ENCODE data around the gene NLRP3. TPM values are rescaled to one million over a fixed set of nuclear protein-coding genes. Genes with fewer than 3 reads are reported as not detected.

The NLRP3 gene
- total RNA-seq, 4 donors from 2014 or later, result 0.29 to 0.56 (median 0.47) TPM

DNA sequence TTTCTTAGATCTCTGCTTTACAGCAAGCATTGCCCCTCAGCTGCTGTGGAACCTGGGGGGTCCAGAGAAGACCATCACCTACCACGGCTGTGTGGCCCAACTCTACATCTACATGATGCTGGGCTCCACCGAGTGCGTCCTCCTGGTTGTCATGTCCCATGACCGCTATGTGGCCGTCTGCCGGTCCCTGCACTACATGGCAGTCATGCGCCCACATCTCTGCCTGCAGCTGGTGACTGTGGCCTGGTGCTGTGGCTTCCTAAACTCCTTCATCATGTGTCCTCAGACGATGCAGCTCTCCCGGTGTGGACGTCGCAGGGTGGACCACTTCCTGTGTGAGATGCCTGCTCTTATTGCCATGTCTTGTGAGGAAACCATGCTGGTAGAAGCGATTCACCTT, 75.4 kb downstream of the NLRP3 start:
- Histone ChIP-seq H3K27ac (no peak overlapping the region), H3K4me1 (no peaks in the 10 kb centered on the region), H3K27me3 (peaks cover 0 to 3% (median 0%) of the 10 kb centered on the region in 3 donors), H3K4me3 (no peak overlapping the region), H3K36me3 (no peaks in the 10 kb centered on the region), H3K9me3 (no peaks in the 10 kb centered on the region)
- DNase-seq, result no peak
- no peak for ATAC-seq
- no peak for TF ChIP-seq POLR2A (IDR thresholded peaks at IDR 0.05)
- TF ChIP-seq, protein P1, sequence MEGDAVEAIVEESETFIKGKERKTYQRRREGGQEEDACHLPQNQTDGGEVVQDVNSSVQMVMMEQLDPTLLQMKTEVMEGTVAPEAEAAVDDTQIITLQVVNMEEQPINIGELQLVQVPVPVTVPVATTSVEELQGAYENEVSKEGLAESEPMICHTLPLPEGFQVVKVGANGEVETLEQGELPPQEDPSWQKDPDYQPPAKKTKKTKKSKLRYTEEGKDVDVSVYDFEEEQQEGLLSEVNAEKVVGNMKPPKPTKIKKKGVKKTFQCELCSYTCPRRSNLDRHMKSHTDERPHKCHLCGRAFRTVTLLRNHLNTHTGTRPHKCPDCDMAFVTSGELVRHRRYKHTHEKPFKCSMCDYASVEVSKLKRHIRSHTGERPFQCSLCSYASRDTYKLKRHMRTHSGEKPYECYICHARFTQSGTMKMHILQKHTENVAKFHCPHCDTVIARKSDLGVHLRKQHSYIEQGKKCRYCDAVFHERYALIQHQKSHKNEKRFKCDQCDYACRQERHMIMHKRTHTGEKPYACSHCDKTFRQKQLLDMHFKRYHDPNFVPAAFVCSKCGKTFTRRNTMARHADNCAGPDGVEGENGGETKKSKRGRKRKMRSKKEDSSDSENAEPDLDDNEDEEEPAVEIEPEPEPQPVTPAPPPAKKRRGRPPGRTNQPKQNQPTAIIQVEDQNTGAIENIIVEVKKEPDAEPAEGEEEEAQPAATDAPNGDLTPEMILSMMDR (IDR thresholded peaks at IDR 0.05 in 4 of 5, conservative IDR thresholded peaks at IDR 0.05 in 1 of 5), result no peak
- intact Hi-C loops (cut with DNase I; ENCODE audit: low total_unique reads) (no loop called here), in situ Hi-C loops (cut with MboI; ENCODE audit: low sequenced_read_pairs in 4 of 4) (no loop called here)

DNA sequence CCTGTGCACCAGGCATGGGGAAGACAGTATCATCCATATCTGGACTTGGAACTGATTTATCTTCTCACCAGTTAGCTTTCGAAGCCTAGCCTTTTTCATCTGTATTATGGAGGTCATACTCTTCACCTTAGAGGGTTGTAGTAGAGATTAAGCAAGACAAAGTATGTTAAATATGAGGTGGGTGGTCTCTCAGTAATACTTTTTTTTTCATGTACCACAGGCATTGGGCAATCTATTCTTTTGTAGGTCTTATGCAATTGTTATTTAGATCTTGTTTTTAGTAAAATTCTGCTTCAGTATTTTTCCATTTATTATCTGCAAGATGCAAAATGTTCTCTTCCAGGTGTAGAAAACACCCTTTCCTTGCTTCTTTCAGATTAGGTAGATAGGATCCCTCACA, 77.1 kb downstream of the NLRP3 start:
- intact Hi-C loops (cut with DNase I; ENCODE audit: low total_unique reads) (no loop called here), in situ Hi-C loops (cut with MboI; ENCODE audit: low sequenced_read_pairs in 4 of 4) (no loop called here)
- H3K9me3 ChIP-seq, result no peaks in the 10 kb centered on the region
- H3K27ac ChIP-seq, result no peak overlapping the region
- no peak overlapping the region for H3K4me3 ChIP-seq
- no peaks in the 10 kb centered on the region for H3K4me1 ChIP-seq
- DNase-seq (no peak), ATAC-seq (no peak)
- TF ChIP-seq, protein P1 (IDR thresholded peaks at IDR 0.05 in 4 of 5, conservative IDR thresholded peaks at IDR 0.05 in 1 of 5), result no peak
- no peak for TF ChIP-seq POLR2A (IDR thresholded peaks at IDR 0.05)
- H3K27me3 ChIP-seq, result peaks cover 0 to 3% (median 0%) of the 10 kb centered on the region in 3 donors
- no peaks in the 10 kb centered on the region for H3K36me3 ChIP-seq

DNA sequence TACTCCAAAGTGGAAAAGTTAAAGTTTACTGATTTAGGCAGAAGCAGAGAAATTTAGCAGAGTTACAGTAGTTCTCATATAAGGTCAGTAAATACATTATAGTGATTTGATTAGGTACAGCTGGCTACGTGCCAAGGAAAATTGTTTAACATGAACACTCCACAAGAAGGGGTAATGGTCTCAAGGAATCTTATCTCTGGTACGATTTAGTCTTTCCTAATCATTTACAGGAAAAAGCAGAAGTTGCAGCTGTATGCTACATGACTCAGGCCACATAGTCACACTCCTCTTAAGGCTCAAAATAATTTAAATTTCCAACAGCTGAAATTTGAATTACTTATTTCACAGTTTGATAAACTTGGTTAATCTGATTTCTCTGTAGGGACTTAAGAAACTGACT, 78.8 kb downstream of the NLRP3 start:
- H3K9me3 ChIP-seq, result no peaks in the 10 kb centered on the region
- intact Hi-C loops (cut with DNase I; ENCODE audit: low total_unique reads), result no loop called here
- no peaks in the 10 kb centered on the region for H3K36me3 ChIP-seq
- H3K4me1 ChIP-seq, result no peaks in the 10 kb centered on the region
- no peak for ATAC-seq
- TF ChIP-seq, protein P1 (IDR thresholded peaks at IDR 0.05 in 4 of 5, conservative IDR thresholded peaks at IDR 0.05 in 1 of 5), result no peak
- TF ChIP-seq POLR2A (IDR thresholded peaks at IDR 0.05), result no peak
- no peak overlapping the region for H3K27ac ChIP-seq
- H3K27me3 ChIP-seq, result no peaks in the 10 kb centered on the region
- no peak overlapping the region for H3K4me3 ChIP-seq
- DNase-seq, result no peak
- in situ Hi-C loops (cut with MboI; ENCODE audit: low sequenced_read_pairs in 4 of 4), result no loop called here

DNA sequence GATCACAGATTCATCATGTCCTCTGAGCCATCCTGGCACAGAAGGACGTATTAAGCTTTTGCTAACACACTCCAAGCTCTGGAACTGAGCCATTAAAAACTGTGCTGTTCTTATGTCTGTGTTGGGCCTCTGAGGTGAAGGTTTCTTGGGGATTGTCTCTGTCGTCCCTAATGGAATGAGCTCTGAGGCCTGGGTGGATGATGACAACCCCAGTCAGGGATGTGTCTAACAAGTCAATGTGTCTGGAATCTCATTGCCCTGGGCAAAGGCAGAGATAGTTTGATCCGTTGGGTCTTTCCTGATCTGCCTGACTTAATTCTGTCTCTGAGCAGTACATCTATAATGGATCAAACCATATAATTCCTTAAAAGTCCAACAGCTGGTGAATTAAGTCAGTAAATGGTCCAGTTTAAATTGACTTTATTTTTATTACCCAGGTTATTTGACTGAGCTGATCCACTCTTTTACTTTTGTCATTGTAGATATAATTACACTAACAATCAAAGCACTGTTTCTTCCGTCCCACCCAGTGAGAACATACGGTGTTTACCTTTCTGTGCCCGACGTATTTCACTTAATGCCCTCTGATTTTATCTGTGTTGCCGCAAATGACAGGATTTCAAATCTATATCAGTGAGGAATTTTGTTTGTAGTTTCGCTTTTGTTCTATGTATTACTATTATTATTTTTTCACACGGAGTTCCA, 80.8 kb downstream of the NLRP3 start:
- no peak for TF ChIP-seq POLR2A (IDR thresholded peaks at IDR 0.05)
- TF ChIP-seq, protein P1 (IDR thresholded peaks at IDR 0.05 in 4 of 5, conservative IDR thresholded peaks at IDR 0.05 in 1 of 5), result no peak
- intact Hi-C loops (cut with DNase I; ENCODE audit: low total_unique reads), result no loop called here
- in situ Hi-C loops (cut with MboI; ENCODE audit: low sequenced_read_pairs in 4 of 4), result no loop called here
- no peak overlapping the region for H3K4me3 ChIP-seq
- no peak overlapping the region for H3K27ac ChIP-seq
- no peaks in the 10 kb centered on the region for H3K36me3 ChIP-seq
- H3K4me1 ChIP-seq, result no peaks in the 10 kb centered on the region
- DNase-seq, result no peak
- no peak for ATAC-seq
- H3K27me3 ChIP-seq, result no peaks in the 10 kb centered on the region
- no peaks in the 10 kb centered on the region for H3K9me3 ChIP-seq

Other genes with a start within 250 kb of the NLRP3 start
- 10 to 100 TPM in 1 of 4 donors, 1 to 10 TPM in 3; 5.4 to 10.3 (median 7.1) TPM for gene ZNF124, start 244.2 kb upstream of the NLRP3 start, total RNA-seq
- not detected for gene VN1R5, start 160.1 kb upstream of the NLRP3 start, total RNA-seq
- gene ZNF496, start 84.3 kb upstream of the NLRP3 start, total RNA-seq, result 10 to 100 TPM; 34.2 to 47.4 (median 39.7) TPM
- not detected for gene OR2B11, start 41.9 kb downstream of the NLRP3 start, total RNA-seq
- not detected for gene OR2C3, start 120.3 kb downstream of the NLRP3 start, total RNA-seq
- gene GCSAML, start 133.0 kb downstream of the NLRP3 start, total RNA-seq, result under 1 TPM in 1 of 4 donors, not detected in 3; 0.15 TPM
- not detected for gene OR2G2, start 172.2 kb downstream of the NLRP3 start, total RNA-seq
- gene OR2G3, start 189.4 kb downstream of the NLRP3 start, total RNA-seq, result not detected